ENCODE data around the gene CKAP5.

GRCh38 chr11:46726206-46726862, 119.7 kb downstream of the CKAP5 start:
- TF ChIP-seq CTCF (IDR thresholded peaks at IDR 0.05): no peak
- TF ChIP-seq POLR2A (IDR thresholded peaks at IDR 0.05): no peak
- no peak for TF ChIP-seq POLR2AphosphoS5 (IDR thresholded peaks at IDR 0.05)
- no peak for TF ChIP-seq EP300 (IDR thresholded peaks at IDR 0.05)

All from gastroesophageal sphincter (tissue), 3 donors.